NCI-H1092 (cell line): ENCODE data around the gene LACC1.

Source experiments
- DNase-seq: peaks from one replicate; lab custom pipeline; 2025; lab: John Stamatoyannopoulos, UW

Gene LACC1

GRCh38 chr13:43884222-43884621 lies 4.5 kb downstream of the LACC1 start:
- DNase-seq, result no peak

GRCh38 chr13:43894438-43894837 lies 14.7 kb downstream of the LACC1 start:
- DNase-seq, result no peak

- no peak for DNase-seq
These were observed 16.2 kb downstream of the LACC1 start for GRCh38 chr13:43895940-43896339.

DNA sequence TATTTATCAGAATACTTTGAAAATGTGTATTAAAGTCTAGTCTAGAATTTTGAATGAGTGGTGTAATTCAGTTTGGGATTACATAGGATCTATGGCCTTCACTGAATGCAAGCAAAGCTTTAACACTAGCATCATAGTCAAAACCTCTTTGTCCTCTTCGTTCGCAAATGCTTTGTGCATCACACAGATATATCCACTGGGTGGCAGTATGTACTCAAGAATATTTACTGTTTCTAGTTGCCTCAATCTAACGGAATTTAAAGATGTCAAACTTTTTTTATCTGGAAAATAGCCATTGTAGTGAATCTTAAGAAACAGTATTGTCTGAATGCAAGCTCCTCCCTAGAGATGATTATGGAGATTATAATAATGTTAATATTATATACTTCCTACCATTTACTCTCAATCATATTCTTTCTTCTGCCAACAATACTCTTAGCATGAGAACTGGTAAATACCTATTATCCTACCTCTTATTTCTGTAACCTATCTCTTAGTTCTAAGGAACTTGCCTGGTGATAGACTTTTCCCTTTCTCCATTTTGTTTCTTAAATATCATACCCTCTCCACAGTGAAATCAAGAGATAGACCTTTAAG lies 25.8 kb downstream of the LACC1 start:
- peak; percentile 40 for DNase-seq

GRCh38 chr13:43908156-43909126 lies 28.7 kb downstream of the LACC1 start:
- peak; percentile 6 for DNase-seq

DNA sequence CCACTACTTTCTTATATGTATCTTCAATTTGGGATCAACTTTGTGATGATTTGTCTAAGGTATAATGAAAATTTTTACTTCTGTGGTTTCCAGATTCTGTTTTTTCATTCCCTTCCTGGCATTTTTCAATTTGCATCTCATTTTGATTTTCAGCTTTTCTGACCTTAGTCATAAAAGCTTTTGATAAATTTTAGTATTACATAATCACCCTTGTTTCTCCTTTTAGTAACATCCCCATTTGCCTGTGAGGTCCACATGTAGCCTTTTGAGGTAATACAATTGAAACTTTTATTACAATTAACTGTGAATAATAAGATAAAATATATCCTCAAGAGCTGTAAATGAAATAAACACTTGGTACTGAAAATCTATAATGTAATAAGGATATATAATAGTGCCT lies 31.2 kb downstream of the LACC1 start:
- no peak for DNase-seq

DNA sequence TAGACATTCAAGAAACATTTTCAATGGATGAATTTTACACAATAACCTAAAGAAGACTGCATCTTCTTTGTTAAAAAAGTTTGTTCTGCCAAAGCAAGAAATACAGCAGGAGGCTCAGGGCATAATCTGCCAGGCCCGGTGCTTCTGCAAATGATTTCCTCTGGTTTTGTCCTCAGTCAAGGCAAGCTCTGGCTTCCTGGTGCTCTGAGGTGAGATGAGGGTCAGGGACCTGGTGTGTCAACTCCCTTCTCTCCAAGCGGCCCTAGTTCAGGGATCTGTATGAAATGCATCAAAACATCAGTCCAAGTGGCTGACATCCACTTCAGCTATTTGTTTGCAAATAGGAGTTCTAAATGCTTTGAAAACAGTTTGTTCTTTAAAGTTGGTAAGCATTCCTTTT lies 31.6 kb downstream of the LACC1 start:
- no peak for DNase-seq

DNA sequence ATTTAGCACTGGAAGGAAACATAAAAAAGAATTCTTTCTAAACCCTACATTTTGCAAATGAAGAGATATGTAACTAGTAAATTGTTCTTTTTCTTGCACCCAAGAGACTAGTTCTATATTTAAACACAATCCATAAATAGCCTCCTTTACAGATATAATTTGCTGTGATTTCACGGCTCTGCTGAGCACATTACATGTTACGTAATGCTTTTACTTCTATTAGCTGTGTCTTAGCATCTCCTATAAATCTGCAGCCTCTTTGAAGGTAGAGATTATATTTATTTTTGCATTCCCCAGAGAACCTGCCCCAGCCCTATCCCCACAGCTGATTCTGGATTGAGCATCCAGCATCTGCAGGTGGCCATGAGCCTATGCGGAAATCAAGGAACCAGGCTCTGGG lies 32.2 kb downstream of the LACC1 start:
- DNase-seq, result no peak

- DNase-seq, result no peak
These were observed 35.7 kb downstream of the LACC1 start for GRCh38 chr13:43915451-43915850.

DNA sequence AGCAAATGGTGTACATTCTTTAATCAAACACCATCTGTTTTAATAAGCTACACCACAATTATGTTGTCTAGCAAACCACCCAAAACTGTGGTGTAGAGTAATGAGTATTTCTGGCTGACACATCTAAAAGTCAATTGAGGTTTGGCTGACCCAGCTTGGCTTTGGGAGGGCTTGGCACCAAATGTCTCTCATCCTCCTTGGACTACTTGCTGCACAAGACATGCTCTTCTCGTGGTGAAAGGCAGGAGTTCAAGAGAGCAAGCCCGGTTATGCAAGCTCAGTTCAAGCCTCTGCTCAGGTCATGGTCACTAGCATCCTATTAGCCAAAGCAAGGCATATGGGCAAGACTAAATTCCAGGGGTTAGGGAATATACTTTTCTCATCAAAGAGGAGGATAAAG lies 37.1 kb downstream of the LACC1 start:
- no peak for DNase-seq

- DNase-seq, result no peak
These were observed 38.9 kb downstream of the LACC1 start for GRCh38 chr13:43918636-43919035.

- DNase-seq, result no peak
These were observed 41.4 kb downstream of the LACC1 start for GRCh38 chr13:43920965-43921674.

- DNase-seq, result no peak
These were observed 45.0 kb downstream of the LACC1 start for GRCh38 chr13:43924549-43925245.

DNA sequence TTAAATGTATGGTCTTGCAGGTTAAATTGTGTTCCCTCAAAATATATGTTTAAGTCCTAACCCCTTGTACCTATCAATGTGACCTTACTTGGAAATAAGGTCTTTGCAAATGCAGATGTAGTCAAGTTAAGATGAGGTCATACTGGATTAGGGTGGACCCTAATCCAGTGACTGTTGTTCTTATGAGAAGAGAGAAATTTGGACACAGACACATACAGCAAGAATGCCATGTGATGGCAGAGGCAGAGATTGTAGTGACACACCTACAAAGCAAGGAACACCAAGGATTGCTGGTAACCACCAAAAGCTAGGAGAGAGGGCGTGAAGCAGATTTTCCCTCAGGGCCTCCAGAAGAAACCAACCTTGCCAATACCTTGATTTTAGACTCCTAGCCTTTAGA lies 50.2 kb downstream of the LACC1 start:
- no peak for DNase-seq

DNA sequence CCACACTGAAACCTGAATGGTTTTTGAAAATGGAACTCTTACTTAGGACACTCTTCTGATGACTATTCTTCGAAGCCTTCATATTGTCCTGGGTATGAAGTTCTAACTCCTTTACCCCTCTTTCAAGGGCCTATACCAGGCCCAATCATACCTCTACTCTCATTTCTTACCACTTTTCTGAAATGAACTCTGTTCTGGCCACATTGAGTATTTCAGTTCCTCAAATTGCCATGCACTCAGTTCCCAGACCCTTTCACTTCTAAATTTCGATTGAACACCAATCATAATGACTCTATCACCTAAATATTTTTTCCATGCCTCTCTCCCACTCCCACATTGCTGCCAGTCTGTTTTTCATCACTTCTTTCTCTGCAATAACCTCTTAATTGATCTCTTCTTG lies 53.7 kb downstream of the LACC1 start:
- no peak for DNase-seq

- DNase-seq, result no peak
These were observed 54.6 kb downstream of the LACC1 start for GRCh38 chr13:43934273-43934672.

DNA sequence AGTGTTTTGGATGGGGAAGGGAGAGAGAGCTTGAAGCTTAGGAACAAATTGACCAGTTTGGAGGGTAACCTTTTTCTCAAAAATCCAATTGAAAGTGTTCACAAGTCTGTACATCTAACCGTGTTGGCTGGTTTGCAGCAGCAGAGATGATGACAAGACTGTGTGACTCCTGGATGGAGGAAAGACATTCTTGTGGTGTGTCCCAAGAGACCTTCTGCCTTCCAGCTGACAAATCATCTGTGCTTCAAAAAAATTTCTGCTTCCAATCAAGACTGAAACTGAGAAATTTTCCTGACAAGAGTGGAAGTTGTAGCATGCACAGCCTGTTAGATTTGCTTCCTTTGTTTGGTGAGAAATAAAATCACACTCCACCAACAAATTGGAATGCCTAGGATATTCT lies 56.2 kb downstream of the LACC1 start:
- no peak for DNase-seq

DNA sequence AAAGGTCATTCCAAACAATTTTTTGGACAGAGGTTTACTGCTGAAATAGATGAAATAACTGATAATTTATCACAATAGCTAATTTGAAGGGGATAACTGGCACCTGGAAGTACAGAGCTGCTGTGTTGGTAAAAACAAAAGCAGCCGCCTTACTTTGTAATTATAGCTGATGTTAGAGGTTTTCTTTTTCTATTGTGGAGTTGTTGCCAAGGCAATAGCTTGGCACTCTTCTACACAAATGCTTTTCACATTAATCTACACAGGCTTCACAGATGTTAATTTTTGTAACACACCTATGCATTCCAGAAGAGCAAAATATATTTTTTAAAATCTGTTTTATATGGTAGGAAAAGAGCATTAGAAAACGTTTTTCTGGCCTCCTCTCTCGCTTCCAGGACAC lies 56.9 kb downstream of the LACC1 start:
- no peak for DNase-seq

GRCh38 chr13:43937839-43938238 lies 58.1 kb downstream of the LACC1 start:
- no peak for DNase-seq

DNA sequence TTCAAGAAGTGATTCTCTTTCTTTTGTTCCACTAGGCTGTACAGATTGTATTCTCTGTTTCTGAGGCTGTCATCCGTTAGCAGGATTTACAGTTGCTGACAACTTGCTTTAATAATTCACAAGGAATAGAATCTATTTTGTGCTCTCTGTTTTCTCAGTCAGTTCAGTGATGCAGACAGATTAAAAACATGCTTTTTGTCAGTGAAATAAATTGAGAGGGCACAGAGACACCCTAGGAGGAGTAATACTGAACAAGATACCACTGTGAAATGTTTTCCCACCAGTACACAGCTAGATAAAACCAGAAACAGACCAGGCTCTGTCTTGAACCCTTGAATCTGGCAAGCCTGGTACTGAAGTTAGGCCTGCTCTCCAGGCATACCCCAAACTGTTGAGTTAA lies 58.7 kb downstream of the LACC1 start:
- DNase-seq, result no peak

- DNase-seq, result no peak
These were observed 59.4 kb downstream of the LACC1 start for GRCh38 chr13:43939086-43939485.

DNA sequence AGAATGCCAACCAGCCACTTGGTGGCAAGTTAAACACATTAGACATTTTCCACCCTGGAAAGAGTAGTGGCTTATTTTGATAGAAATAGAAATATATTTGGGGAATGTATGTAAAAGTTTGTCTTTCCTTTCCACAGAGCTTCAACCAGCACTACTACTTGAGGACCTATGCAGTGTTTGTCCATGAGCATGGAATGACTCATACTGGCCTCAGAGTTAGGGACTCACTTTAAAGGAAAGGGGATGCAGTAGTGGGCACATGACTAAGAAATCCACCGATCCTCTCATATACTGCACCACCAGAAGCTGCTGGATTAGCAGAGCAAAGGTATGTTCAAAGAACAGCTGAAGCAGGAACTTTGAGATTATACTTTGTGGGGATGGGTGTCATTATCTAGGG lies 62.6 kb downstream of the LACC1 start:
- DNase-seq, result no peak
